ENCODE data around the gene ANKRD23. TPM values are rescaled to one million over a fixed set of nuclear protein-coding genes. Genes with fewer than 3 reads are reported as not detected.

ANKRD23 gene
- total and polyA plus RNA-seq, 2 of the 13 experiments (the other 11 are each of a cell fraction or from before 2014, with no cell fraction given): 1.5 to 1.6 TPM

- TF ChIP-seq ZBTB33 (CRISPR knock-in tag; IDR thresholded peaks at IDR 0.05) (peak; percentile 43; the same call in 1 of the 2 replicates), SP1 (IDR thresholded peaks at IDR 0.05) (no peak), SP1 (CRISPR knock-in tag; IDR thresholded peaks at IDR 0.05) (no peak)
These were observed 4.4 kb upstream of the ANKRD23 start (continued) for GRCh38 chr2:96848264-96848663.

GRCh38 chr2:96847586-96847985, 3.8 kb upstream of the ANKRD23 start:
- in situ Hi-C loops (cut with HindIII; ENCODE audit: extremely low pct_ligation_motif_present, low pct_unique_long_range_greater_than_20kb): no loop called here

More at GRCh38 chr2:96847586-96847985, 3.8 kb upstream of the ANKRD23 start:
- H3K79me2 ChIP-seq (ENCODE audit: insufficient read depth, low read length): no peaks in the 10 kb centered on the region
- WGBS (ENCODE audit: low lambda C conversion rate): 97% methylated on average over 10 of the region's 10 CpGs
- no peak for DNase-seq (ENCODE audit: low spot score)
- FAIRE-seq: no peak
- H3K27me3 ChIP-seq (ENCODE audit: control insufficient read depth in 1 of 2, insufficient read depth in 2 of 2, low read length in 2 of 2): no peaks in the 10 kb centered on the region
- BruUV-seq (replicated peaks): TSS peak; percentile 39
- no peak for ATAC-seq
- POLR2A ChIA-PET: interaction anchor here (1.1 to 3.3 kb wide), 3 partner anchors 9 to 21 kb away, joined by 3 to 16 read pairs (median 8); partner anchors contain the start of gene ANKRD39
- CTCF ChIA-PET (ENCODE audit: low intra/inter-chr PET ratio, low total read pairs): no interaction called here
- H2AFZ ChIP-seq (ENCODE audit: low read length): no peak overlapping the region
- peaks cover 8 to 30% of the 10 kb centered on the region in 2 experiments for H3K36me3 ChIP-seq (replicated peaks in 1 of 2; ENCODE audit: control insufficient read depth in 1 of 2, insufficient read depth in 2 of 2, low read length in 2 of 2)
- no peak overlapping the region for H3K4me3 ChIP-seq (replicated peaks in 1 of 3; ENCODE audit: insufficient read depth in 1 of 3, low read depth in 2 of 3, low read length in 3 of 3)
- H3K9ac ChIP-seq (ENCODE audit: insufficient read depth, low read depth, low read length): no peak overlapping the region
- no peaks in the 10 kb centered on the region for H4K20me1 ChIP-seq (ENCODE audit: insufficient read depth, low read length)
- no peak overlapping the region for H3K4me2 ChIP-seq (ENCODE audit: low read depth, low read length)
- TF ChIP-seq ZNF101 (CRISPR knock-in tag; IDR thresholded peaks at IDR 0.05; ENCODE audit: borderline replicate concordance, low read depth) (no peak), REL (CRISPR knock-in tag; conservative IDR thresholded peaks at IDR 0.05) (no peak), BRD4 (CRISPR knock-in tag; IDR thresholded peaks at IDR 0.05) (no peak), SMYD3 (CRISPR knock-in tag; IDR thresholded peaks at IDR 0.05) (no peak), PITX1 (CRISPR knock-in tag; IDR thresholded peaks at IDR 0.05) (no peak), ZNF672 (CRISPR knock-in tag; IDR thresholded peaks at IDR 0.05) (no peak), RORA (CRISPR knock-in tag; IDR thresholded peaks at IDR 0.05) (no peak), JUND (CRISPR knock-in tag; IDR thresholded peaks at IDR 0.05) (no peak)
- H3K9me3 ChIP-seq (ENCODE audit: low read length): no peaks in the 10 kb centered on the region
- peaks cover 14% of the 10 kb centered on the region for H3K4me1 ChIP-seq (ENCODE audit: insufficient read depth, low read length)
- intact Hi-C loops (cut with micrococcal nuclease; ENCODE audit: unreplicated experiment): no loop called here
- H3K27ac ChIP-seq (ENCODE audit: extremely low read length, insufficient read depth, low read length): no peak overlapping the region

Measured in HepG2 (cell line).